ENCODE measurements around the gene SLC25A33.

GRCh38 chr1:9600861-9601834 lies 61.9 kb downstream of the SLC25A33 start:
- no peak for TF ChIP-seq EZH2 (IDR thresholded peaks at IDR 0.05; ENCODE audit: borderline replicate concordance, low read depth, low read length, severe bottlenecking)
- no peak for TF ChIP-seq CTCF (IDR thresholded peaks at IDR 0.05; ENCODE audit: borderline replicate concordance, extremely low read depth, low read length, poor library complexity, severe bottlenecking)

All from DND-41 (cell line).